H9 (cell line): Measurements from ENCODE around the gene MRRF. TPM values are rescaled to one million over a fixed set of nuclear protein-coding genes. Genes with fewer than 3 reads are reported as not detected.

Experiments
- DNase-seq: peaks from one replicate; pipeline ENCODE4 v3.0.0-alpha.2; 2017
- H2AFZ ChIP-seq: one replicate; pipeline ENCODE4 v1.6.1; 2013; ENCODE audit warnings: mild to moderate bottlenecking, low read length, control low read depth, moderate library complexity
- H2AK5ac ChIP-seq: 2 replicates; pipeline ENCODE4 v1.6.1; 2013; ENCODE audit warnings: low read length, control low read depth, mixed read lengths; ENCODE audit not compliant: insufficient read length
- H2BK120ac ChIP-seq: one replicate; pipeline ENCODE4 v1.6.1; 2013; ENCODE audit warnings: low read depth, mild to moderate bottlenecking, low read length, control low read depth, inconsistent platforms; ENCODE audit not compliant: poor library complexity, severe bottlenecking
- H2BK12ac ChIP-seq: 2 replicates; pipeline ENCODE4 v1.6.1; 2013; ENCODE audit warnings: low read length, control low read depth, mixed read lengths, low read depth; ENCODE audit not compliant: insufficient read length
- H2BK15ac ChIP-seq: 2 replicates; pipeline ENCODE4 v1.6.1; 2013; ENCODE audit warnings: low read depth, low read length, control low read depth
- H2BK20ac ChIP-seq: one replicate; pipeline ENCODE4 v1.6.1; 2013; ENCODE audit warnings: low read depth, mild to moderate bottlenecking, low read length, control low read depth, inconsistent platforms; ENCODE audit not compliant: poor library complexity, severe bottlenecking
- H2BK5ac ChIP-seq: 2 replicates; pipeline ENCODE4 v1.6.1; 2013; ENCODE audit warnings: low read length, control low read depth, mixed read lengths; ENCODE audit not compliant: insufficient read length
- H3K14ac ChIP-seq: 2 replicates; pipeline ENCODE4 v1.6.1; 2013; ENCODE audit warnings: low read length, control low read depth; ENCODE audit not compliant: insufficient read depth
- H3K18ac ChIP-seq: 2 replicates; pipeline ENCODE4 v1.6.1; 2013; ENCODE audit warnings: low read depth, mild to moderate bottlenecking, mixed read lengths, low read length, control low read depth; ENCODE audit not compliant: insufficient read length
- H3K23ac ChIP-seq: 2 replicates; pipeline ENCODE4 v1.6.1; 2013; ENCODE audit warnings: low read length, control low read depth, mixed read lengths, low read depth; ENCODE audit not compliant: insufficient read length
- H3K23me2 ChIP-seq: 2 replicates; pipeline ENCODE4 v1.6.1; 2013; ENCODE audit warnings: low read depth, mild to moderate bottlenecking, mixed read lengths, low read length, control low read depth; ENCODE audit not compliant: insufficient read length, poor library complexity, severe bottlenecking
- H3K27ac ChIP-seq: 2 replicates; pipeline ENCODE4 v1.5.1; 2013; ENCODE audit warnings: low read length, control low read depth, mixed read lengths, low read depth; ENCODE audit not compliant: insufficient read length
- H3K27me3 ChIP-seq: 2 replicates; pipeline ENCODE4 v1.6.1; 2013; ENCODE audit warnings: low read length, control low read depth, inconsistent platforms; ENCODE audit not compliant: insufficient read depth
- H3K4ac ChIP-seq: 2 replicates; pipeline ENCODE4 v1.6.1; 2013; ENCODE audit warnings: low read depth, mild to moderate bottlenecking, control low read depth, inconsistent platforms, low read length, moderate library complexity
- H3K4me1 ChIP-seq: 2 replicates; pipeline ENCODE4 v1.6.1; 2013; ENCODE audit warnings: low read length, control low read depth, inconsistent platforms; ENCODE audit not compliant: insufficient read depth
- H3K4me2 ChIP-seq: 2 replicates; pipeline ENCODE4 v1.6.1; 2013; ENCODE audit warnings: low read length, control low read depth, mixed read lengths; ENCODE audit not compliant: insufficient read length, insufficient read depth
- H3K56ac ChIP-seq: 2 replicates; pipeline ENCODE4 v1.6.1; 2013; ENCODE audit warnings: low read depth, mild to moderate bottlenecking, mixed read lengths, low read length, control low read depth; ENCODE audit not compliant: insufficient read length
- H3K79me1 ChIP-seq: 2 replicates; pipeline ENCODE4 v1.6.1; 2013; ENCODE audit warnings: low read depth, mild to moderate bottlenecking, moderate library complexity, low read length, control low read depth, inconsistent platforms; ENCODE audit not compliant: insufficient read depth, poor library complexity, severe bottlenecking
- H3K79me2 ChIP-seq: 2 replicates; pipeline ENCODE4 v1.6.1; 2013; ENCODE audit warnings: low read length, control low read depth, inconsistent platforms; ENCODE audit not compliant: insufficient read depth
- H3K9ac ChIP-seq: 2 replicates; pipeline ENCODE4 v1.6.1; 2013; ENCODE audit warnings: low read length, control low read depth, mixed read lengths; ENCODE audit not compliant: insufficient read length; ENCODE audit errors: extremely low read depth
- H3K9me3 ChIP-seq: one replicate; pipeline ENCODE4 v1.6.1; 2013; ENCODE audit warnings: low read depth, low read length, inconsistent platforms; ENCODE audit not compliant: control insufficient read depth
- H3T11ph ChIP-seq: one replicate; pipeline ENCODE4 v1.6.1; 2013; ENCODE audit warnings: mild to moderate bottlenecking, low read length, control low read depth, inconsistent platforms
- H4K20me1 ChIP-seq: one replicate; pipeline ENCODE4 v1.6.1; 2013; ENCODE audit not compliant: control insufficient read depth, insufficient read length, insufficient read depth
- H4K5ac ChIP-seq: 2 replicates; pipeline ENCODE4 v1.6.1; 2013; ENCODE audit warnings: low read depth, mild to moderate bottlenecking, mixed read lengths, low read length, control low read depth; ENCODE audit not compliant: insufficient read length
- H4K8ac ChIP-seq: replicated peaks from 2 replicates; pipeline ENCODE4 v1.6.1; 2013; ENCODE audit warnings: low read length, control low read depth, mixed read lengths, low read depth; ENCODE audit not compliant: insufficient read length
- H4K91ac ChIP-seq: 2 replicates; pipeline ENCODE4 v1.6.1; 2013; ENCODE audit warnings: low read depth, mild to moderate bottlenecking, moderate library complexity, mixed read lengths, low read length, control low read depth; ENCODE audit not compliant: insufficient read length
- H3K27ac Mint-ChIP-seq, 3 experiments: 2 replicates in 2 of 3; 3 replicates in 1 of 3; pipeline ENCODE4 v1.8.0; 2020 to 2021; ENCODE audit warnings: mixed read lengths in 3 of 3, mild to moderate bottlenecking in 1 of 3, moderate library complexity in 1 of 3
- H3K27me3 Mint-ChIP-seq: 2 replicates; pipeline ENCODE4 v1.8.0; 2021; ENCODE audit warnings: low read depth, mild to moderate bottlenecking, moderate library complexity, mixed read lengths
- H3K36me3 Mint-ChIP-seq, 3 experiments: 2 replicates in 2 of 3; 3 replicates in 1 of 3; pipeline ENCODE4 v1.8.0; 2020 to 2021; ENCODE audit warnings: low read depth in 3 of 3, mixed read lengths in 3 of 3; ENCODE audit not compliant: insufficient read depth in 1 of 3
- H3K4me1 Mint-ChIP-seq, 2 experiments: 2 replicates each; pipeline ENCODE4 v1.8.0; 2020; ENCODE audit warnings: mixed read lengths in 2 of 2
- H3K4me3 Mint-ChIP-seq, 2 experiments: 2 replicates in 1 of 2; 3 replicates in 1 of 2; pipeline ENCODE4 v1.8.0; 2020 to 2021; ENCODE audit warnings: mild to moderate bottlenecking in 2 of 2, mixed read lengths in 2 of 2, moderate library complexity in 1 of 2
- H3K9me3 Mint-ChIP-seq, 2 experiments: 2 replicates in 1 of 2; 3 replicates in 1 of 2; pipeline ENCODE4 v1.8.0; 2020; ENCODE audit warnings: mild to moderate bottlenecking in 2 of 2, mixed read lengths in 2 of 2, moderate library complexity in 1 of 2
- WGBS: extraction: QIAGEN DNeasy Blood & Tissue Kit; methylation state at CpG from one replicate; pipeline ENCODE4 v1.1.7; 2013; ENCODE audit warnings: missing lambda C conversion rate, low lambda C conversion rate, mixed read lengths; ENCODE audit not compliant: insufficient read length; ENCODE audit errors: extremely low coverage; 5-methylcytosine and 5-hydroxymethylcytosine counted together
- total RNA-seq: library from RNA; stranded (reverse); gene quantifications from 2 replicates; pipeline ENCODE4 v1.2.1, GENCODE V29; 2021
- TF ChIP-seq, protein P1 (sequence below): fragments of 200-600 bp; sonication (generic); conservative IDR thresholded peaks from 3 replicates; pipeline ENCODE4 v1.8.0; 2021; ENCODE audit warnings: antibody characterized with exemption, mild to moderate bottlenecking

Gene MRRF
- total RNA-seq, 1 experiment from 2014 or later = 33.7 TPM

GRCh38 chr9:122332644-122333043 lies 68.0 kb downstream of the MRRF start:
- DNase-seq = no peak
- no peaks in the 10 kb centered on the region for H3K23me2 ChIP-seq
- H3K14ac ChIP-seq = no peak overlapping the region
- no peaks in the 10 kb centered on the region for H4K20me1 ChIP-seq
- no peak overlapping the region for H3K27ac ChIP-seq
- H3T11ph ChIP-seq = no peak overlapping the region
- no peak overlapping the region for H2AK5ac ChIP-seq
- TF ChIP-seq, protein P1, sequence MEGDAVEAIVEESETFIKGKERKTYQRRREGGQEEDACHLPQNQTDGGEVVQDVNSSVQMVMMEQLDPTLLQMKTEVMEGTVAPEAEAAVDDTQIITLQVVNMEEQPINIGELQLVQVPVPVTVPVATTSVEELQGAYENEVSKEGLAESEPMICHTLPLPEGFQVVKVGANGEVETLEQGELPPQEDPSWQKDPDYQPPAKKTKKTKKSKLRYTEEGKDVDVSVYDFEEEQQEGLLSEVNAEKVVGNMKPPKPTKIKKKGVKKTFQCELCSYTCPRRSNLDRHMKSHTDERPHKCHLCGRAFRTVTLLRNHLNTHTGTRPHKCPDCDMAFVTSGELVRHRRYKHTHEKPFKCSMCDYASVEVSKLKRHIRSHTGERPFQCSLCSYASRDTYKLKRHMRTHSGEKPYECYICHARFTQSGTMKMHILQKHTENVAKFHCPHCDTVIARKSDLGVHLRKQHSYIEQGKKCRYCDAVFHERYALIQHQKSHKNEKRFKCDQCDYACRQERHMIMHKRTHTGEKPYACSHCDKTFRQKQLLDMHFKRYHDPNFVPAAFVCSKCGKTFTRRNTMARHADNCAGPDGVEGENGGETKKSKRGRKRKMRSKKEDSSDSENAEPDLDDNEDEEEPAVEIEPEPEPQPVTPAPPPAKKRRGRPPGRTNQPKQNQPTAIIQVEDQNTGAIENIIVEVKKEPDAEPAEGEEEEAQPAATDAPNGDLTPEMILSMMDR = no peak
- no peak overlapping the region for H3K56ac ChIP-seq
- no peaks in the 10 kb centered on the region for H3K9me3 Mint-ChIP-seq
- H3K4ac ChIP-seq = no peak overlapping the region
- peak overlapping the region in 1 of 3 experiments; percentile 20; a peak in 1 of 7 replicates for H3K27ac Mint-ChIP-seq
- H2BK20ac ChIP-seq = no peak overlapping the region
- H3K4me1 ChIP-seq = peaks cover 9% of the 10 kb centered on the region; the same call in 1 of the 2 replicates
- WGBS = no CpG with 5 or more reads among the region's 7 CpGs
- no peak overlapping the region for H4K91ac ChIP-seq
- H2BK120ac ChIP-seq = no peak overlapping the region
- no peak overlapping the region for H2AFZ ChIP-seq
- no peak overlapping the region for H2BK15ac ChIP-seq
- no peak overlapping the region for H3K4me2 ChIP-seq
- no peaks in the 10 kb centered on the region for H3K36me3 Mint-ChIP-seq
- no peak overlapping the region for H3K18ac ChIP-seq
- no peak overlapping the region for H3K23ac ChIP-seq
- H3K79me2 ChIP-seq = no peaks in the 10 kb centered on the region
- H3K9ac ChIP-seq = no peak overlapping the region
- no peak overlapping the region for H4K5ac ChIP-seq
- H3K79me1 ChIP-seq = no peaks in the 10 kb centered on the region
- peaks cover 51 to 60% of the 10 kb centered on the region in 2 experiments for H3K4me1 Mint-ChIP-seq
- no peak overlapping the region; a peak in 1 of 5 replicates for H3K4me3 Mint-ChIP-seq
- H2BK5ac ChIP-seq = no peak overlapping the region
- no peak overlapping the region for H4K8ac ChIP-seq
- no peaks in the 10 kb centered on the region for H3K27me3 Mint-ChIP-seq
- H2BK12ac ChIP-seq = no peak overlapping the region
- H3K27me3 ChIP-seq = no peaks in the 10 kb centered on the region
- no peaks in the 10 kb centered on the region for H3K9me3 ChIP-seq
